H9 (cell line): Measurements from ENCODE around the gene ZNF69. TPM values are rescaled to one million over a fixed set of nuclear protein-coding genes. Genes with fewer than 3 reads are reported as not detected.

Source experiments
- DNase-seq: peaks from one replicate; pipeline ENCODE4 v3.0.0-alpha.2; 2017
- H2AFZ ChIP-seq: one replicate; pipeline ENCODE4 v1.6.1; 2013; ENCODE audit warnings: mild to moderate bottlenecking, low read length, control low read depth, moderate library complexity
- H2AK5ac ChIP-seq: 2 replicates; pipeline ENCODE4 v1.6.1; 2013; ENCODE audit warnings: low read length, control low read depth, mixed read lengths; ENCODE audit not compliant: insufficient read length
- H2BK120ac ChIP-seq: one replicate; pipeline ENCODE4 v1.6.1; 2013; ENCODE audit warnings: low read depth, mild to moderate bottlenecking, low read length, control low read depth, inconsistent platforms; ENCODE audit not compliant: poor library complexity, severe bottlenecking
- H2BK12ac ChIP-seq: 2 replicates; pipeline ENCODE4 v1.6.1; 2013; ENCODE audit warnings: low read length, control low read depth, mixed read lengths, low read depth; ENCODE audit not compliant: insufficient read length
- H2BK15ac ChIP-seq: 2 replicates; pipeline ENCODE4 v1.6.1; 2013; ENCODE audit warnings: low read depth, low read length, control low read depth
- H2BK20ac ChIP-seq: one replicate; pipeline ENCODE4 v1.6.1; 2013; ENCODE audit warnings: low read depth, mild to moderate bottlenecking, low read length, control low read depth, inconsistent platforms; ENCODE audit not compliant: poor library complexity, severe bottlenecking
- H2BK5ac ChIP-seq: 2 replicates; pipeline ENCODE4 v1.6.1; 2013; ENCODE audit warnings: low read length, control low read depth, mixed read lengths; ENCODE audit not compliant: insufficient read length
- H3K14ac ChIP-seq: 2 replicates; pipeline ENCODE4 v1.6.1; 2013; ENCODE audit warnings: low read length, control low read depth; ENCODE audit not compliant: insufficient read depth
- H3K18ac ChIP-seq: 2 replicates; pipeline ENCODE4 v1.6.1; 2013; ENCODE audit warnings: low read depth, mild to moderate bottlenecking, mixed read lengths, low read length, control low read depth; ENCODE audit not compliant: insufficient read length
- H3K23ac ChIP-seq: 2 replicates; pipeline ENCODE4 v1.6.1; 2013; ENCODE audit warnings: low read length, control low read depth, mixed read lengths, low read depth; ENCODE audit not compliant: insufficient read length
- H3K23me2 ChIP-seq: 2 replicates; pipeline ENCODE4 v1.6.1; 2013; ENCODE audit warnings: low read depth, mild to moderate bottlenecking, mixed read lengths, low read length, control low read depth; ENCODE audit not compliant: insufficient read length, poor library complexity, severe bottlenecking
- H3K27ac ChIP-seq: 2 replicates; pipeline ENCODE4 v1.5.1; 2013; ENCODE audit warnings: low read length, control low read depth, mixed read lengths, low read depth; ENCODE audit not compliant: insufficient read length
- H3K27me3 ChIP-seq: 2 replicates; pipeline ENCODE4 v1.6.1; 2013; ENCODE audit warnings: low read length, control low read depth, inconsistent platforms; ENCODE audit not compliant: insufficient read depth
- H3K4ac ChIP-seq: 2 replicates; pipeline ENCODE4 v1.6.1; 2013; ENCODE audit warnings: low read depth, mild to moderate bottlenecking, control low read depth, inconsistent platforms, low read length, moderate library complexity
- H3K4me1 ChIP-seq: 2 replicates; pipeline ENCODE4 v1.6.1; 2013; ENCODE audit warnings: low read length, control low read depth, inconsistent platforms; ENCODE audit not compliant: insufficient read depth
- H3K4me2 ChIP-seq: 2 replicates; pipeline ENCODE4 v1.6.1; 2013; ENCODE audit warnings: low read length, control low read depth, mixed read lengths; ENCODE audit not compliant: insufficient read length, insufficient read depth
- H3K56ac ChIP-seq: 2 replicates; pipeline ENCODE4 v1.6.1; 2013; ENCODE audit warnings: low read depth, mild to moderate bottlenecking, mixed read lengths, low read length, control low read depth; ENCODE audit not compliant: insufficient read length
- H3K79me1 ChIP-seq: 2 replicates; pipeline ENCODE4 v1.6.1; 2013; ENCODE audit warnings: low read depth, mild to moderate bottlenecking, moderate library complexity, low read length, control low read depth, inconsistent platforms; ENCODE audit not compliant: insufficient read depth, poor library complexity, severe bottlenecking
- H3K79me2 ChIP-seq: 2 replicates; pipeline ENCODE4 v1.6.1; 2013; ENCODE audit warnings: low read length, control low read depth, inconsistent platforms; ENCODE audit not compliant: insufficient read depth
- H3K9ac ChIP-seq: 2 replicates; pipeline ENCODE4 v1.6.1; 2013; ENCODE audit warnings: low read length, control low read depth, mixed read lengths; ENCODE audit not compliant: insufficient read length; ENCODE audit errors: extremely low read depth
- H3K9me3 ChIP-seq: one replicate; pipeline ENCODE4 v1.6.1; 2013; ENCODE audit warnings: low read depth, low read length, inconsistent platforms; ENCODE audit not compliant: control insufficient read depth
- H3T11ph ChIP-seq: one replicate; pipeline ENCODE4 v1.6.1; 2013; ENCODE audit warnings: mild to moderate bottlenecking, low read length, control low read depth, inconsistent platforms
- H4K20me1 ChIP-seq: one replicate; pipeline ENCODE4 v1.6.1; 2013; ENCODE audit not compliant: control insufficient read depth, insufficient read length, insufficient read depth
- H4K5ac ChIP-seq: 2 replicates; pipeline ENCODE4 v1.6.1; 2013; ENCODE audit warnings: low read depth, mild to moderate bottlenecking, mixed read lengths, low read length, control low read depth; ENCODE audit not compliant: insufficient read length
- H4K8ac ChIP-seq: replicated peaks from 2 replicates; pipeline ENCODE4 v1.6.1; 2013; ENCODE audit warnings: low read length, control low read depth, mixed read lengths, low read depth; ENCODE audit not compliant: insufficient read length
- H4K91ac ChIP-seq: 2 replicates; pipeline ENCODE4 v1.6.1; 2013; ENCODE audit warnings: low read depth, mild to moderate bottlenecking, moderate library complexity, mixed read lengths, low read length, control low read depth; ENCODE audit not compliant: insufficient read length
- H3K27ac Mint-ChIP-seq, 3 experiments: 2 replicates in 2 of 3; 3 replicates in 1 of 3; pipeline ENCODE4 v1.8.0; 2020 to 2021; ENCODE audit warnings: mixed read lengths in 3 of 3, mild to moderate bottlenecking in 1 of 3, moderate library complexity in 1 of 3
- H3K27me3 Mint-ChIP-seq: 2 replicates; pipeline ENCODE4 v1.8.0; 2021; ENCODE audit warnings: low read depth, mild to moderate bottlenecking, moderate library complexity, mixed read lengths
- H3K36me3 Mint-ChIP-seq, 3 experiments: 2 replicates in 2 of 3; 3 replicates in 1 of 3; pipeline ENCODE4 v1.8.0; 2020 to 2021; ENCODE audit warnings: low read depth in 3 of 3, mixed read lengths in 3 of 3; ENCODE audit not compliant: insufficient read depth in 1 of 3
- H3K4me1 Mint-ChIP-seq, 2 experiments: 2 replicates each; pipeline ENCODE4 v1.8.0; 2020; ENCODE audit warnings: mixed read lengths in 2 of 2
- H3K4me3 Mint-ChIP-seq, 2 experiments: 2 replicates in 1 of 2; 3 replicates in 1 of 2; pipeline ENCODE4 v1.8.0; 2020 to 2021; ENCODE audit warnings: mild to moderate bottlenecking in 2 of 2, mixed read lengths in 2 of 2, moderate library complexity in 1 of 2
- H3K9me3 Mint-ChIP-seq, 2 experiments: 2 replicates in 1 of 2; 3 replicates in 1 of 2; pipeline ENCODE4 v1.8.0; 2020; ENCODE audit warnings: mild to moderate bottlenecking in 2 of 2, mixed read lengths in 2 of 2, moderate library complexity in 1 of 2
- CTCF ChIP-seq: fragments of 200-600 bp; sonication (generic); conservative IDR thresholded peaks from 3 replicates; pipeline ENCODE4 v1.8.0; 2021; ENCODE audit warnings: antibody characterized with exemption, mild to moderate bottlenecking
- WGBS: extraction: QIAGEN DNeasy Blood & Tissue Kit; methylation state at CpG from one replicate; pipeline ENCODE4 v1.1.7; 2013; ENCODE audit warnings: missing lambda C conversion rate, low lambda C conversion rate, mixed read lengths; ENCODE audit not compliant: insufficient read length; ENCODE audit errors: extremely low coverage; 5-methylcytosine and 5-hydroxymethylcytosine counted together
- total RNA-seq: library from RNA; stranded (reverse); gene quantifications from 2 replicates; pipeline ENCODE4 v1.2.1, GENCODE V29; 2021

ZNF69 gene
- total RNA-seq, 1 experiment from 2014 or later, result 27.3 TPM

DNA sequence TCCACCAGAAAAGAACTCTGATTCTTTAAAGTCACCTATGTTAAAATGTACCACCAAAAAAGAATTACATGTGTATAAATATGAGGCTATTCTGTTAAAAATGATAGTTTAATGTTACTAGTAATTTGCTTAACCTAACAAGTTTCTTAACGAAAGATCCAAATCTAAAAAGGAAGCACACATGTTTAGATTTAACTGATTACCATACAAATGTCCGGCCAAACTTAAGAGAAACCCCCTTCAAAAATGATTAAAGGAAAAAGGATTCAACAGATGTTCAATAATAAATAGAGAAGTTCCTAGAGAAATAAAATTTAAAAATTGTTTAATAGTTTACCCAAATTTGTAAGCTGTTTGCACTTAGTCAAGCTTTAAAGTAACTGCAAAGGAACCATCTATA, 5.0 kb upstream of the ZNF69 start:
- H3K18ac ChIP-seq, result no peak overlapping the region
- Mint-ChIP-seq H3K4me3 (no peak overlapping the region), H3K27ac (no peak overlapping the region), H3K36me3 (peaks cover 2 to 12% (median 7%) of the 10 kb centered on the region in 3 experiments; a peak in 6 of 7 replicates), H3K27me3 (peaks cover 14% of the 10 kb centered on the region), H3K4me1 (peaks cover 7 to 13% of the 10 kb centered on the region in 2 experiments), H3K9me3 (peaks cover 16 to 35% of the 10 kb centered on the region in 2 experiments)
- H3K56ac ChIP-seq, result no peak overlapping the region
- no peak overlapping the region for H4K5ac ChIP-seq
- H3K79me1 ChIP-seq, result no peaks in the 10 kb centered on the region
- no peaks in the 10 kb centered on the region for H3K79me2 ChIP-seq
- no peak overlapping the region for H2AFZ ChIP-seq
- no CpG with 5 or more reads among the region's 2 CpGs for WGBS
- H4K20me1 ChIP-seq, result no peaks in the 10 kb centered on the region
- no peak overlapping the region for H4K8ac ChIP-seq
- H3K27me3 ChIP-seq, result no peaks in the 10 kb centered on the region
- peaks cover 6% of the 10 kb centered on the region for H3K9me3 ChIP-seq
- H3K4me2 ChIP-seq, result no peak overlapping the region
- DNase-seq, result no peak
- no peak overlapping the region for H4K91ac ChIP-seq
- H3K4ac ChIP-seq, result no peak overlapping the region
- no peak overlapping the region for H2BK15ac ChIP-seq
- H3K23me2 ChIP-seq, result no peaks in the 10 kb centered on the region
- H3K9ac ChIP-seq, result no peak overlapping the region
- no peak for TF ChIP-seq CTCF
- H2AK5ac ChIP-seq, result no peak overlapping the region
- no peak overlapping the region for H2BK5ac ChIP-seq
- H3K4me1 ChIP-seq, result peaks cover 4% of the 10 kb centered on the region; the same call in 1 of the 2 replicates
- H3K27ac ChIP-seq, result no peak overlapping the region
- H2BK12ac ChIP-seq, result no peak overlapping the region
- H3K14ac ChIP-seq, result no peak overlapping the region
- H2BK120ac ChIP-seq, result no peak overlapping the region
- H3T11ph ChIP-seq, result no peak overlapping the region
- H3K23ac ChIP-seq, result no peak overlapping the region
- no peak overlapping the region for H2BK20ac ChIP-seq
